HG02885 (cell line): ENCODE measurements around the gene GINS2.

Experiments
- ATAC-seq: cut with Tn5 transposase; IDR thresholded peaks from one replicate; pipeline ENCODE4 v1.9.1; 2021; ENCODE audit warnings: mild to moderate bottlenecking; ENCODE audit not compliant: unreplicated experiment, poor library complexity

The GINS2 gene

DNA sequence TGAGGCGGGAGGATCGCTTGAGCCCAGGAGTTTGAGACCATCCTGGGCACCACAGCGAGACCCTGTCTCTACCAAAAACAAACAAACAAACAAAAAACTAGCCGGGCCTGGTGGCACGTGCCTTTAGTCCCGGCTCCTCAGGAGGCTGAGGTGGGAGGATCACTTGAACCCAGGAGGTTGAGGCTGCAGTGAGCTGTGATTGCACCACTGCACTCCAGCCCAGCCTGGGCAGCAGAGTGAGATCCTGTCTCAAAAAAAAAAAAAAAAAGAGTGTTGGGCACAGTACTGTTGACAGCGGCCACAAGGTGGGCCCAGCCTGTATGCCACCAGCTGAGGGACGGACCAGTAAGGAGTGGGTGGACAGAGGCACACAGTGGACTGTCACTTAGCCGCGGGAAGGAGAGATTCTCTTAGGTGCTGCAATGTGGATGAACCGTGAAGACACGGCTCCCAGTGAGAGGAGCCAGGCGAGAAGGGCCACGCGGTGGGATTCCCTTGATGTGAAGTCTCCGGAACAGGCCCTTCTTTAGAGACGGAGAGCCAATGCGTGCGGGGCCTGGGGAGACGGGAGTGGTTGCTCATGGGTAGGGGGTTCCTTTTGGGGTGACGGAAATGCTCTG lies 44.6 kb downstream of the GINS2 start:
- ATAC-seq, result no peak

DNA sequence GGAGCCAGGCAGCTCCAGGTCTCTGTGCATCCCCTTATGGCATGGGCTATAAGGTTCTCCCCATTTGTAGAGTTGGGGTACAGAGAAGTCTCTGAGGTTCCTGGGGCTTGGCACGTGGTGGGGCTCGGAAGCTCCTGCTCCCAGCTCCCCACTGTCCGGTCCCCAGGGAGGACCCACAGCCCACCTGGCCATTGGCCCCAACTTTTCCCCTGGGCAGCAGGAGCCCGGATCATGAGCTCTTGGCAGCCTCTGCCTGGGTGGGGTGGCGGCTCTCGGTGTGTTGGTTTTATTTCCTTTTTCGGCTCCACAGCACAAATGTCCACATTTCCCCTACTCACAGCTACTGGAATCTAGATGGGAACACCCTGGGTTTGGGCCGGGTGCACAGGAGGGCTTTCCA lies 45.1 kb downstream of the GINS2 start:
- no peak for ATAC-seq

DNA sequence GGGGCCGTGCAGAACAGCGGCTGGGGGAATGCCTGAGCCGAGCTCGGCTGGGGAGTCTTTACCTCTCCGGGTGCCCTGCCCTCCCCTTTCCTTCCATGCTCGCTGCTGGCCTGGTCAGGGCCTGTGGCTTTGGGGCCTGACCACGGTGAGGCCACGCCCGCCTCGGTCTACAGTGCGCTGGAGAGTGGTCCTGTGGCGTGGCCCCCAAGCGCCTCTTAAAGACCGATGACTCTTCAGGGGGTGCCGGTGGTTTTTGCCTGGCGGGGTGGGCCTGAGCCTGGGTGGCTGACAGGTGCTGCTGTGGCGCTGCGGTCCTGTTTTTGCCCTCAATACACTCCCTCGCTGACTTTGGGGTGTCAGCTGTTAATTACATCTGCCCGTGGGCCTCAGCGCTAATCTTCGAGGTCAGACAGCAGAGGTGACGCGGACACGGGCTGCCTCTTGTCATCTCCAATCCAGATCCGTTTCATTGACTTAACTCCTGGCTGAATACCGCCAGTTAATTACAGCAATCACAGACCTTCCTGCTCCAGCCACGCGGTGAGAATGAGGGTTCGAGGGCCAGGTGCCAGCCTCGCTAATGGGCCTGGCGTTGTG lies 45.9 kb downstream of the GINS2 start:
- no peak for ATAC-seq

DNA sequence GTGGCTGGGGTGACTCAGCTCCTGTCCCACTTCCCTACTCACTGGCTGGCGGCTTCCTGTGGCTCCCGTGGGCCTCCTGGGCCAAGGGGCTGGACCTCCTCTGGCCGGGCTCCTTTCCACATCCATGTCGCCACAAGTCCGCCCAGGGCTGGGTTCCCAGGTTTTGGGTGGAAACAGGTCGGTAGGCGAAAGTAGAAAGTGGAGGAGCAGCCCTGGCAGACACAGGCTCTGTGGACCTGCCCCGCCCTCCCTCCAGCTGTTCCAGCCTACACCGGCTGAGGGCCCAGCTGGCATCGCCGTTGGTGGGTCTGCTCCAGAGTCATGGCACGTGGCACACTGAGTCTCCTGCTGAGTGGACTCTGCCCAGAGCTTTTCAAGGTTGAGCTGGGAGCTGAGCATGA lies 47.0 kb downstream of the GINS2 start:
- no peak for ATAC-seq

DNA sequence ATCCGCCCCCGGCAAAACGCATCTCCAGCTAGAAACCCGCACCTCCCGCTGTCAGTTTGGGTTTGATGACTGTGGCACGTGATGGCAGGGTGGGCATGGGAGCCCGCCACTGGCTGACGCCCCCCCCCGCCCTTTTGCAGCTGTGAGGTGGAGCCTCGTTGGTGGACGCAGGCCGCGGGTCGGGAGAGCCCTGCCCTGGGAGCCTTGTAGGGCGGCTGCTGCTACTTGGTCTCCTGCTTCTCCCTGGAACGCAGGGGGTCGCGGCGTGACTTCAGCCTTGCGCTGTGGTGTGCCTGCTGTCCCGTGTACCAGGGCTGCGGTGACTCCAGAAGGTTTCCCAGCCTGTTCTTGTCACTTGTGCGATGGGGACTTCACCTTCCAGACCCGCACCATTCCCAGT lies 47.4 kb downstream of the GINS2 start:
- no peak for ATAC-seq

DNA sequence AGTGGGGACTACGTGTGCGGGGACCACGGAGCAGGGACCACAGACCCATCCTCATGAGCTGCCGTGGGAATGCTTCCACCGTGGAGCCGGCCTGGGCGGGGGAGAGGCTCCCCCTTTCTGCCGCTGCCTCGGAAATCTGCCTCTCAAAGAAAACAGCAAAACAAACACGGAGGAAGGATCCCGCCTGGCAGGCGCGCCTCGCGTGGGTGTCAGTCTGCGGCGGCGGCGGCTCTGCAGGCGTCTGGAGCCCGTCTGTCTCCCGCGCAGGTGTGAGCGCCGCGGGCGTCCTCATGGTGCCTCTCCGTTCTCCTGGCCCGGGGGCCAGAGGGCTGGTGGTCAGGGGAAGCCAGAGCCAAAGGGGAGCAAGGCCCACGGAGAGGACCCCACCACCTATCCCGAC lies 48.2 kb downstream of the GINS2 start:
- no peak for ATAC-seq

DNA sequence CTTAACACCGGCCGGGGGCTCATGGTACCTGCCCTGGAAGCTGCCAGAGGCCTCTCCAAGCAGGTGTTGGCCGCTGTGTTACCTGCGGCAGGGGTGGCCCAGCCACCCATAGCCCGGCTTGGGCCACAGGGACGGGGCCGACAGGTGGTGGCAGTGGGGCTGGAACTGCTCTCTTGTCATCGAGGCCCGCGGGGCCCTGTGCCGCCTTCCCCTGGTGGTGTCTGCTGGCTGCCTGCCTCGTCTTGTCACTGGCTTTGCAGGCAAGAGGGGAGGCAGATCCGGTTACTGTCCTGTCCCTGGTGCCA lies 48.5 kb downstream of the GINS2 start:
- no peak for ATAC-seq

DNA sequence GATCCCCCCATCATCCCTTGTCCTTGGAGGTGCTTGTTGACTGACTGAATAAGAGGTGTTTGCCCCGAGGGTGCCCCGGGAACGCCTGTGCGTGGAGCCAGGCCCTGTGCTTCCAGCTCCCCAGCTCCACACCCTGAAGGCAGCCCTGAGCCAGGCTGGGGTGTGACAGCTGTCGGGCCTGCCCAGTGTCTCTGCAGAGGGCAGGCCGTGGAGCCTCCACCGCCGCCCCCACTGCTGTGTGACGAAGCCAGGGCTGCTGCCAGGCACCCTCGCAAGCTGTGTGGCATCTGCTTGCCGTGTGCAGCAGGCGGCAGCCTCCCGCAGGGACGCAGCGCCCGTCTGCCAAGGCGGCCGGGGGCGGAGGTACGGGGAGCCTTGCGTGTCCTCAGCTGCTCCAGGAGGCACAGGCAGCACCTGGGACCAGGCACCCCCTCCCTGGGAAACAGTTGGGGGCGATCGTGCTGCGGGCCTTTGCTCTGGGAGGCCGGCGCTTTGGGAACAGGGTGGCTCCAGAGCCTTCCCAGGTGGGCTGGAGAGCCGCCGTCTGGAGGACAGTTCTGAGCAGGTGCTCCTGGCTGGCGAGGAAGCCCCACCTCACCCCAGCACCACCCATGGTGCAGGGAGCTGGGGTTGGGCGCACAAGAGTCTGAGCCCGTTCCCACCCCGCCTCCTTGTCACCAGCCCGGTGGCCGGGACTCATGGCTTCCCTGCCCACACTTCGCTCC lies 49.1 kb downstream of the GINS2 start:
- ATAC-seq, result no peak

DNA sequence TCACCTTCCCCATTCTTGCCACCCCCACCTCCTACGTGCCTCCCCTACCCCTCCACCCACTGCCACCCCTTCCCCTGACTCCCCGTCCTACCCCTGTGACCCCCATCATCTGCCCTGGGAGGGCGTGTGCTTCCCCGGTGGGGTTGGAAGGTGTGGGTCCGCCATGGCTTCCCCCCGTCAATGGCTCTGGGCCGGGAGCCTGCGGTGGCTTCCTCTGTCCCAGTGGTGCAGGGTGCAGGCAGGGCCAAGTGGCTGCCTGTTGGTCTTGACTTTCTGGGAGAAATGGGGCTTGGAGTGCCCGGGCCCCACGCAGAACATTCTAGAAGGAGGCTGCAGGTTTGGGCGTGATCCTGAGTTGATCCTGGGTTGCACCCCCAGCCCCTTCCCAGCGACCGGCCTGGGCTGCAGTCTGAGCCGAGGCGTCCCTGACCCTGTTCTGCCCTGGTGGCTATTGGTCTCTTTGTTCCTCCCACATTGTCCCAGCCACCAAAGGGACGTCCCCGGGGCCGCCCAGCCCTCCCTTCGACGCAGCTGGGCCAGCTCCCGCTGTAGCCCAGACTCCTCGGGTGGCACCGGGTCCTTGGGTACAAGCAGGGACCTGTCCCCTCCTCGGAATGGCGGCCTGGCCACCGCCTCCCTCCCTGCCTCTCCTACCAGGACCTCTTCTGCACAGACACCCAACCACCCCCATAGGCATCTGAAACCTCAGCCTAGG lies 49.9 kb downstream of the GINS2 start:
- ATAC-seq, result no peak

DNA sequence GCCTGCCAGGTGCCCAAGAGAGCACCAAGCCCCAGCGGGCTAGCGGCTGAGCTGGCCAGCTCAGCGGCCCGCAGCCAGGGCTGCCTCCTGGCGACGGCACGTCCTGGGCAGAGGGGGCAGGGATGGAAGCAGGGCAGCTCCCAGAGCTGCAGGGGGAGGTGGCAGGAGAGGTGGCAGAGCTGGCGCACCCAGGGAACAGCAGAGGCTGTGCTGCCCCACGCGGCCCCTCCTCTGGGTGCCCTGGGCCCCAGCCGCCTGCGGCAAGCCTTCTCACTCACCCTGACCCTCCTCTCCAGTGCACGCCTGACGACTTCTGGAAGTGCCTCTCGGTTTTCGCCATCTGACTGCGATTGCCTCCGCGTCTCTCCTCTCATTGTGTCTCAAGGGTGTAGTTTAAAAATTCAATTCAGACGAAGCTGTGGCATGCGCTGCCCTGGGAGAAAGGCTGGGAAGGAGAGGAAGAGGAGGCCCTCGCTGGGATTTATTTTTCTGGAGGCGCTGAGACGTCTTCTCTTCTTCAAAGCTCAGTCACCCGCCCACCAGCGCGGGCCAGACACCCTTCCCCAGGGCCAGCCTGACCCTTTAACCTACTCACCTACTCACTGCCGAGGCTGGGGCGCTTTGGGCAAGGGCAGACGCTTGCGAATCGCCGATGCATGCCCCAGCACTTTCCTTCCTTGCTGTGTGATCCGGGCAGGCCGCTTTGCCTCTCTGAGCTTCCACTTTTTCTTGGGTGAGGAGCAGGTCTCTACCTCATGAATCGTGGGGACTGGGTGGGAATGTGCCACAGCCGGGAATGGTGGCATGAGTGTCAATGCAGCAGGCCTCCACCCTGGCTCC lies 50.7 kb downstream of the GINS2 start:
- no peak for ATAC-seq

DNA sequence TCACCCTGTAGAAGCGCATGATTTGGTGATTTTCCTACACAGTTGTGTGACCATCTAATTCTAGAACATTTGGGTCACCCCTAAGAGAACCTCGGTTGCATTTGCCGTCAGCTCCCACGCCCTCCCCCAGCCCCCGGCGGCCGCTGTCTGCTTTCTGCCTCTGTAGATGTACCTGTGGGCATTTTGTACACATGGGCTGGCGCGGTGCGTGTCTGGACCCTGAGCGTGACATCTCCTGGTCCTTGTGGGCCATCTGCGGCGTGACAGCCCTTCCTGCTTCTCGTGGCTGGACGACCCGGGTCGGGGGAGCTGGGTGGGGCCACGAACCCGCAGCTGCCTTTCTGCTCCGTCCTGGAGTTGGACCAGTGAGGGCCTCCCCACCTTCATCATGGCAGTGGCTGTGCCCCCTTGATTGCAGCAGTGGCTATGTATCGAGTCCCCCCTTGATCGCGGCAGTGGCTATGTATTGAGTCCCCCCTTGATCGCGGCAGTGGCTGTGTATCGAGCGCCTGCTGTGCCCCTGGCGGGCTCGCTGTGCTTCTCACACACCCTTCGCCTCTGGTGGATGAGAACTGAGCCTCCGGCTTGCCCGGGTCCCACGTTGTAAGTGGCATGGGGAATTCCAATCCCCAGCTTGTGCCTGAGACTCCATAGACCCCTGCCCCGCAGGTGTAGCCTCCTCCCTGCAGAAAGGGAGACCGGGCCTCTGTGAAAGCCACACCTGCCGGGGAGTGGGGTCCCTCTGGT lies 51.5 kb downstream of the GINS2 start:
- ATAC-seq, result no peak

DNA sequence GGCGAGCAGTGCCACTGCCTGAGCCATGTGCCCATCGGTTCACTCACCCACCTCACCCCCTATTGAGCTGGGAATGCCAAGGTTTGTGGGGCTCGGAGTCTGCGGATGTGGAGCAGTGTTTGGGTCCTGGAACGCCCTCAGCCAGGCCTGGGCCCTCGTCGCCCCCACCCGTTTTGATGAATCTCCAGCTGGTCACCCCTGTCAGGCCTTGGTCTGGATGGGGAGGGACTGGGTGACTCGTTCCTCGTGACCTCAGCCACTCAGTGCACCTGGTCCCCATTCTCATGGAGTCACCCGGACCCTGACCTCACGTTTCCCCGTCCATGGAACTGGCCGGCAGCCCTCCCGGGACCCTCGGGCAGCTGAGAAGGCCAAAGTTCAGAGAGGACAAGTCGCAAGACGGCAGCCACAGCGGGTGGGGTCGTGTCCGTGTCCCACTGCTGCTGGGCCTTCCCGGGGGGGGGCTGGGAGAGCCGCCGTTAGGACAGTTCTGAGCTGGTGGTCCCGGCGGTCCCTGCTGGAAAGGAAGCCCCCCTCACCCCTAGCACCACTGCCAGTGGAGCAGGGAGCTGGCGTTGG lies 52.4 kb downstream of the GINS2 start:
- ATAC-seq, result no peak

DNA sequence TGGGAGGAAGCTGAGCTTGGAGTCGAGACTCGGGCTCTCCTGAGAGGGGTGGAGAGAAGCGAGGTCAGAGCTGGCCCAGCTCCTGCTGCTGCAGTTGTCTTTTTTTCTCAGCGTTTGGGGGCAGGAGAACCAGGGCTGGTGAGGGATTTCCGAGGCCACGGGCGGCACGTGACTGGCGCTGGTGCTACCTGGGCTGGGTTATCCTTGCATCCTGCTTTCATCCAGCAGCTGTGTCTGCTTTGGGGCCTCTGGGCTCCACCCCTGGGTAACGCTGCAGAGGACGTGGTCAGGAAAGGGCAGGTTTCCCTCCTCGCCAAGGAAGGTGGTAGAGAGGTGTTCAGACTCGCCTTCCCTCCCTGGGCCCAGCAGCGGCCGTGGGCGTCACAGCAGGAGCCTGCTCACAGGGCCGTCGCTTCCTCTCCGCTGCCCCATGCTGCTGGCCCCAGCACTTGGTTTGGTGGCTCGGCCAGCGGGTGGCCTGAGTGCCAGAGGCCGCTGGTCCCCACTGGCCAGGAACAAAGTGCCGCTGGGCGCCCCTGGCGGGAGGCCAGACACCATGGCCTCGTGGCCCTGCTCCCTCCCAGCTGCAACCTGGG lies 53.1 kb downstream of the GINS2 start:
- ATAC-seq, result no peak

DNA sequence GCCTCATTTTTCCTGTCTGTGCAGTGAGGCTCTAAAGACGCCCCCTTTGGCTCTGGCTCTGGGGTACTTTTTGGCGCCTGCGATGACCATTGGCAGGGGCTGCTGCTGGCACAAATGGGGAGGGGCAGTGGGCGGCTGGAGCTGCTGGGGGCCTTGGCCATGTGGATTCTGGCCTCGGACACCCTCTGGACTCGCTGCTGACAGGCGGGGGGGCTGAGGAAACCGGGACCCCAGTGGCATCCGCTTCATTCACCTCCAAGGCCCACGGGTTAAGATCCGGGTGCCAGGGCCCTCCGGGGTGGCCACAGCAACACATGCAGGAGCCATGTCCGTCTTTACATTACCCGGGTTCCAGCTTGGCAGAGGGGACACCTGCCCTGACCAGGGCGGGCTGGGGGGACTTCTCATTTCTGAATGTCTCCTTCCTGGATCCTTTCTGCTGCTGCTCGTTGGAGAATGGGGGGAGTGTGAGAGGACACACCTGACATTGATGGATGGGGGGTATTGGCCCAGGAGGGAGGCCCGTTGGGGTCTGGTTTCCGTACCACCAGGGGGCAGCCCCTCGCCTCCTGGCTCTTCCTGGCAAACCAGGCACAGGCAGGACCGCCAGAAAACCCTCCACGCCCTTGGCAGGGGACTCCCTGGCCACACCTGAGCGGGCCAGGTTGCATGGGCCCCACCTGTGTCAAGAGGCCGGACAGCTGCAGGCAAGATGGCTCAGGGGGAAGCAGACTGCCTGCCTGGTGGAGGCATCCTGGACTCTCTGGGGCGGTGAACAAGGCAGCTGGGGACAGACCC lies 53.8 kb downstream of the GINS2 start:
- no peak for ATAC-seq

DNA sequence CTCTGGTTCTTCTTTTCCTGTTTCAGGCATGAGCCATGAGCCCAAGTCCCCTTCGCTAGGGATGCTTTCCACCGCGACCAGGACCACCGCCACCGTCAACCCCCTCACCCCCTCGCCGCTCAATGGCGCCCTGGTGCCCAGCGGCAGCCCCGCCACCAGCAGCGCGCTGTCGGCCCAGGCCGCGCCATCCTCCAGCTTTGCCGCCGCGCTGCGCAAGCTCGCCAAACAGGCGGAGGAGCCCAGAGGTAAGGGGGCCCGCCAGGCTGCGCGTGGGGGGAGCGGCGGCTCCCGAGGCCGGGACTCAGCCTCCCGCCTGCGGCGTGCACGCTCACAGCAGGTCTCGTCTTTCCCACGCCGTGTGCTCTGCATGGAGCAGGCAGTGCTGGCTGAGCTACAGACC lies 54.9 kb downstream of the GINS2 start:
- ATAC-seq, result no peak

DNA sequence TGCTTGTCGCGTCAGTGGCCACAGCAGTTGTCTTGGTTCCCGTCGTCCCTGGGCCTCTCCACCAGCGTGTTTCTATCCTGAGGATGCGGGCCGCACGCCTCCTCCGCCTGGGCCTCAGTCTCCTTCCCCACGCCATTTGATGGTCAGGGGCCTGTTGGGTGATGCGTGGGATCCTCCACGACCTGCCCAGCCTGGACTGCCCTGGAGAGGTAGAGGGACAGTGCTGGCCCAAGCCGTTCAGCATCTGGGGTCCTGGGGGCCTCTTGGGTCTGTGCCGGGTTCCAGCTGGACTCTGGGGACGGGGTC lies 55.4 kb downstream of the GINS2 start:
- no peak for ATAC-seq

DNA sequence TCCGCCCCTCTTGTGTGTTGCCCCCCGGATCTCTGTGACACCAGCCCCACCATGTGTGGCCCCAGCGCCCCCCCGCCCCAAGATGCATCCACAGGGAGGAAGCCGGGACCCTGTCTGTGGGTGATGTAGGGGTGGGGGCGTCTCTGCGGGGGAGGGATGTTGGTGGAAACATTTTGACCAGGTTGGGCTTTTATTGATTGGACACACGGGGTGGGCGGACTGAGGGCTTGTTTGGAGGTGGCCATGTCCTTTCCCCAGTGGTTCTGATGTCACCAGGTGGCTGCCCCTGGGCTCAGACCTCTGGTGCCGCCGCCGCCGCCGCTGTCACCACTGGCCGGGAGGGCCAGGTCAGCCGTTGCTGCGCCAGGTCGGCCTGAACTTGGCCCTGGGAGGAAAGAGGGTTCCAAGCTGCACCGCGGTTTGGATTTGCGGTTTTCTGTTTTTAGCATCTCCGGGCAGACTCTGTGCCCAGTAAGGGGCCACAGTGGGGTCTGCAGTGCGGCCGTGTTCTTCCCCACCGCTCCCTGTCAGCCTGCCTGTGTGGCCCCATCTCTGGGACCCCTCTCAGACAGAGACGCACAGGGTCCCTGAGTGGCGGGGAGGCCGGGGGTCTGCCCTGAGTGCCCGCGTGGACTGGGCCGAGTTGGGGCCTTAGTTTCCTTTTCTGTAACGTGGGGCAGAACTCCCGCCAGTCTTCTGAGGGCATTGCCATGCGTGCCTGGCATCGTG lies 55.9 kb downstream of the GINS2 start:
- ATAC-seq, result no peak

DNA sequence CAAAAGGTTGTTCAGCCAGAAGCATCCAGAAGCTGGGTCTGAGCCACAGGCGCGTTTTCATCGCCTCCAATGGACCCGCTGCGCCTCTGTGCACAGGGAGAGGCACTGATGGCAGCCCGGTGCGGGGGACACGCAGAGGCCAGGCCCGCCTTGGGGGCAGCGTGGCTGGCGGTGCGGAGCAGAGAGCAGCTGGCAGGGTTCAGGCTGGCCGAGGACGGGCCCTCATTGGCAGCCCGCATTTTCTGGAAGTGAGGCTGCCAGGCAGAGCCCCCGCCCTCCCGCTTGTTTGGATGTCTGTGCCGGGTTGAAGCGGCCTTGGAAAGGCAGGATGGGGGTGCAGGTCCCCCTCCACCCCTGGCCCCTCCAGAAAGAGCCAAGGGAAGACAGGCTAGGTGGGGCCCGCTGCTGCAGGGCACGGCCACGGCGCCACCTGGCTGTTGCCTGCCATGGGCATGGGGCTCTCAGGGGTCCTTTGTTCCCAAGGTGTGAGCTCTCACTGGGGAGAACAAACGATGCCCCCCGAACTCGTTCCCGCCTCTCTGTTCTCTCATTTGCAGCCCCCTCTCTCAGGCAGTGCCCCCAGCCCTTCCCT lies 56.9 kb downstream of the GINS2 start:
- no peak for ATAC-seq
